HG02852 (cell line): ENCODE data around the gene FUT7.

Experiments used
- ATAC-seq: cut with Tn5 transposase; IDR thresholded peaks from one replicate; pipeline ENCODE4 v1.9.1; 2021; ENCODE audit warnings: mild to moderate bottlenecking, moderate library complexity; ENCODE audit not compliant: unreplicated experiment

Gene FUT7

DNA sequence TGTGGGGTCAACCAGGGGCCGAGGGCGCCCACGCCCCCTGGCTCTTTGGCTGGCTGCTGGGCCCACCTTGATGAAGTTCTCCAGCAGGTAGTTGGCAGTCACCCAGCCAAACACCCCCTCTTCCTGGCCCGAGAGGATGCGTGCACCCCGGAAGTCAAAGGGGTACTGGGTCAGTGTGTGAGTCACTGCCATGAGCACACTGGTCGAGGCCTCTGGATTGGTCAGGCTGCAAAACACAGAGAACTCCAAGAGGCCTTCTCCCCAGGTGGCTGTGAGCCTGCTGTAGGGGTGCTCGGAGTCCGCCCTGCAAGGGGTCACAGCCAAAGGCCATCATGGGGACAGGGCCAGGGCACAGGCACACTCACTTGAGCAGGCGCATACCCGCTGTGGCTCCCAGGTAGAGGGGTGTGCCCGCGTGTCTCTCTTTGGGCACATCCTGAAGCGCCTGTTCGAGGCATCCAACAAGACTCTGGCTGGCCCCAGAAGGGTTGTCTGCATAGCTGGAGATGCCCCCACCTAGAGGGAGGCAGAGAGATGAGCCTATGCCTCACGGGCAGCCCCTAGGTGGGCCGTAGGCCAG lies 19.3 kb upstream of the FUT7 start:
- ATAC-seq: no peak

DNA sequence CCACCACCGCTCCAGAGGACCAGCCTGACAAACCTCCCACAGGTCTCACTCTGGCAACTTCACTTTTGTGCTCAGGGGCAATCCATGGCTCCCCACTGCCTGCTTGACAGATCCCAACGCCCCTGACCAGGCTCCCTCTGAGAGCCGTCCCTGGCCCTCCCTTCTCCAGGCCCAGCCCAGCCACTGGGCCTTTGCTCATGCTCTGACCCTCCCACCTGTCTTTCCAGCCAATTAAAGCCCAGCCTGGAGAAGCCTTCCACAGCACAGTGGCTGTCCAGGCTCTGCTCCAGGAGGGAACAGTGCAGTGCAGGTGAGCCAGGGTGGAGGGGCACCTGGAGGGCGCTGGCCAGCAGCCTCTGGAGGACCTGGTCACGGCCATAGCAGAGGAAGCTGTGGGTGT lies 18.7 kb upstream of the FUT7 start:
- no peak for ATAC-seq

DNA sequence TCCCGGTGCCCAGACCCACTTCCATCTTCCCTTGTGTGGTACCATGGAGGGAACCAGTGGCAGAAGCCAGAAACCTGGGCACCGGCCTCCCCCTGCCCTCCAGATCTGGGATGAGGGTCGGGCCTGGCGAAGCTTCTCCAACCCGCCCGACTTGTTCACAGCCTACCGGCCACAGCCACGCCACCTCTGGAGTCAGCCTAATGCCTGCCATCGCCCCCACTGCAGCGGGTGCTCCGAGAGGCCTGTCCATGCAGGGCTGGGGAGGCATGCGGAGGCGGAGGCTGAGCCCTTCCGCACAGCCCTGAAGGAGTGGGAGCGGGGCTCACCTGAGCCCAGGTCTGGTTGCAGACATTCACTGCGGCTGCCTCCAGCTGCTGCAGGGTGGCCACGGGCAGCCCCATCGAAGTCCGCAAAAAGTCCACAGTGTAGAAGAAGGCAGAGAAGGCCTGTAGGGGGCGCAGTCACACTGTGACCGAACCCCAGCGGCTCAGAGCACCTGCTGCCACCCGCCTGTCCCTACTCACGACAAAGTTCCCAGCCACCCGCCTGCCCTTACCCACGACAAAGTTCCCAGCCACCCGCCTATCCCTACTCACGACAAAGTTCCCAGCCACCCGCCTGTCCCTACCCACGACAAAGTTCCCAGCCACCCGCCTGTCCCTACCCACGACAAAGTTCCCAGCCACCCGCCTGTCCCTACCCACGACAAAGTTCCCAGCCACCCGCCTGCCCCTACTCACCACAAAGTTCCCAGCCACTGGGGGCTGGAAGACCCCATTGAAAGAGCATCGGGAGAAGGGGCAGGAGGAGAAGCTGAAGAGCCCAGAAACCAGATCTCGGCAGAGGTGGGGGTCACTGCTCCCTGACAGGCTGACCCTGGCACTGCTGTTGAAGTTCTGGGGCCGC lies 17.9 kb upstream of the FUT7 start:
- ATAC-seq: no peak

- ATAC-seq: no peak
These were observed 17.0 kb upstream of the FUT7 start for GRCh38 chr9:137048655-137049543.

DNA sequence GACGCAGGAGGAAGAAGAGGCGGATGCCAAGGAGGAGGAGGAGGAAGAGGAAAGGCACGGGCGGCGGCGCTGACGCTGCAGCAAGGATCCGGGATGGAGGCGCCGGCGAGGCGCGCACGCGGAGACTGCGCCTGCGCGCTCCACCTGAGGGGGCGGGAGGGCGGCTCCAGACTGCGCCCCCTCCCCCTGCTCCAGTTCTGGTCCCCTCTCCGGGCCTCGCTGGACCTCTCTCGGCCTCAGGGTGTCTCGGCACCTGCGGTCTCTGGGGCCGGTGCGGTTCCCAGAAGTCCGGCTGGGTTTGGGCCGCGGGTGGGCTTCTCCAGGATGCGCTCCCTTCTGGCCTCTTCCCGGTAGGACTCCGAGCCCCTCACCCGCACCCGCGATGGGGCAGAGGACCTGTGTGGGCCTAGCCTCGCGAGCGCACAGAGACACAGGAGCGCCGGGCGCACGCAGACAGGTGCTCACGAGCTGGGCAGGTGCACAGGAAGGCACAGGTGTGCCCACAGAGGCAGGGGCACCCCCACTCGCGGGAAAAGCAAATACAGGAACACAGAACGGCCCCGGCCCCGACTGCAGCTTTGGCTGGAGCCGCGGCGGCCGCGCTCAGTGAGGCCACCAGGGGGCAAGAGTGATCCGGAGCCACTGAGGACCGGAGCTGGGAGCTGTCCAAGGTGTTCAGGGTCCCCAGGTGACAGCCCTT lies 14.3 kb upstream of the FUT7 start, which contains the start of gene NPDC1:
Gene NPDC1 (minus strand): TSS at position 90 of the 700 bp plus-strand sequence. CDS start 188 bp downstream, outside the sequence.
- no peak for ATAC-seq

GRCh38 chr9:137045294-137046087 lies 13.6 kb upstream of the FUT7 start:
- no peak for ATAC-seq

DNA sequence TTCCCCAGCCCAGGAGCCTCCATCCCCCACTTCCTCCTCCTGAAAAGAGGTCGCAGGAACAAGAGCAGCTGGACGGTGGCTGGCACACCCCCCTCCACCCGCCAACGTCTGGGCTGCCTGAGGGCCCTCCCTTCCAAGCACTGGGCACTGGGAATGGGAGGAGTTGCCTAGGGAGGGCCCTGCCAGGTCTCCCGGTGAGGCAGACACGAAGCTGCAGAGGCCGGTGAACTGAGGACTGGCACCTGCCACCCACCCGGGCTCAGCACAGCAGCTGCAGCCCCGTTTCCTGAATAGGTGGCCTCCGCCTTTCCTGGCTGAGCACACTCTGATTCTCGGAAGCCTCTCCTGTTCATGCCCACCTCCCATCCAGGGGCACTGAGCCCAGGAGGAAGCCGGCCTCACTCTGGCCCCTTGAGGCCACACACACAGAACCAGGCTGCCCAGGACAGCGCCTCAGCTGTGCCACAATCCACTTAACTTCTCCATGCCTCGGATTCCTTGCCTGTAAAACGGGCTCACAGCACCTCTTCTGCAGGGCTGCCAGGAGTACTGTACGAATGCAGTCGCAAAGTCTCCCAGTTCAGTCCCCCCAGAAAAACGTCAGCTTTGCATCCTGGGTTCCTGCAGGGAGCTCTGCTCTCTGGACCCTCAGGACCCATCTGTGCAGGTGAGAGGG lies 12.8 kb upstream of the FUT7 start:
- no peak for ATAC-seq

GRCh38 chr9:137044037-137044436 lies 12.1 kb upstream of the FUT7 start:
- no peak for ATAC-seq

- no peak for ATAC-seq
These were observed 11.2 kb upstream of the FUT7 start for GRCh38 chr9:137042751-137043727.

- no peak for ATAC-seq
These were observed 9.2 kb upstream of the FUT7 start for GRCh38 chr9:137041124-137041523.

GRCh38 chr9:137040568-137040967 lies 8.7 kb upstream of the FUT7 start:
- ATAC-seq: no peak

- ATAC-seq: no peak
These were observed 7.9 kb upstream of the FUT7 start for GRCh38 chr9:137039611-137040366.

- ATAC-seq: no peak
These were observed 7.0 kb upstream of the FUT7 start for GRCh38 chr9:137038916-137039315.

DNA sequence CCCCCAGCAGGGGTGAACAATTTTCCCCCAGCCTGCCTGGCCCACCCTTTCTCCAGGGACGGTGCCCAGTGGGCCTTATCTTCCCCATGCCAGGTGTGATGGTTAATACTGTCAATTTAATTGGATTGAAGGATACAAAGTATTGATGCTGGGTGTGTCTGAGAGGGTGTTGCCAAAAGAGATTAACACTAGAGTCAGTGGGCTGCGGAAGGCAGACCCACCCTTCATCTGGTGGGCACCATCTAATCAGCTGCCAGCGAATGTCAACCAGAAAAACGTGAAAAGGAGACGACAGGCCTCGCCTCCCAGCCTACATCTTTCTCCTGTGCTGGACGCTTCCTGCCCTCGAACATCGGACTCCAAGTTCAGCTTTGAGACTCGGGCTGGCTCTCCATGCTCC lies 5.6 kb upstream of the FUT7 start:
- no peak for ATAC-seq

- no peak for ATAC-seq
These were observed 5.1 kb upstream of the FUT7 start for GRCh38 chr9:137037035-137037434.

- no peak for ATAC-seq
These were observed 4.0 kb upstream of the FUT7 start for GRCh38 chr9:137035937-137036336.

DNA sequence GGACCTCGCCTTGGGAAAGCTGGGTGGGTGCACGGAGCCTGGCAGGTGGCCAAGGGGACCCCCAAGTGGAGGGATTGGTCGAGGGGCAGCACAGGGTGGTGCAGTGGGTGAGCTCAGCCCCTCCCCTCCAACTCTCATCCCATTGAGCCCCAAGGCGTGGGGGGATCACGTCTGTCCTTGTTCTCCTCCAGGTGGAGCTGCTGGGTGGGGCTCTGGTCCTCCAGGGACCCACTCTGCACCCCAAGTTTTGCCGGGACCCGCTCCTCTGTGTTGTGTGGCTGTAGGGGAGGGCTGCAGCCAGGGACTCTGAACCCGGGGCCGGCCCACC lies 3.6 kb upstream of the FUT7 start:
- ATAC-seq: no peak
